ENCODE measurements around the gene GNE. TPM values are rescaled to one million over a fixed set of nuclear protein-coding genes. Genes with fewer than 3 reads are reported as not detected.

GNE gene
- total and polyA plus RNA-seq, 2 of the 8 experiments (the other 6 are each of a cell fraction or from before 2014, with no cell fraction given) = 5.1 to 11.1 TPM

- TF ChIP-seq CHD7 (IDR thresholded peaks at IDR 0.05; ENCODE audit: insufficient replicate concordance, low read length) = no peak
- no peak for TF ChIP-seq SIRT6 (IDR thresholded peaks at IDR 0.05; ENCODE audit: low read length)
- TF ChIP-seq GTF2F1 (IDR thresholded peaks at IDR 0.05; ENCODE audit: borderline replicate concordance, low read depth, low read length) = no peak
- no peak for TF ChIP-seq POU5F1 (IDR thresholded peaks at IDR 0.05; ENCODE audit: low read depth, low read length)
- TF ChIP-seq EGR1 (IDR thresholded peaks at IDR 0.05; ENCODE audit: borderline replicate concordance, low read depth, low read length) = no peak
- TF ChIP-seq CTCF (IDR thresholded peaks at IDR 0.05; ENCODE audit: control extremely low read depth in 1 of 3, insufficient read depth in 1 of 3, low read depth in 1 of 3, low read length in 3 of 3) = no peak
- TF ChIP-seq SUZ12 (IDR thresholded peaks at IDR 0.05; ENCODE audit: low read length) = no peak
- no peak for TF ChIP-seq RAD21 (IDR thresholded peaks at IDR 0.05 in 1 of 2, conservative IDR thresholded peaks at IDR 0.05 in 1 of 2; ENCODE audit: low read depth in 2 of 2, low read length in 2 of 2)
- TF ChIP-seq TAF7 (optimal IDR thresholded peaks at IDR 0.05; ENCODE audit: borderline replicate concordance, low read depth, low read length) = no peak
Observed at GRCh38 chr9:36174731-36175130, 83.5 kb downstream of the GNE start (continued).

Data from H1 (cell line).